Measurements from ENCODE around the gene UQCC5. TPM values are rescaled to one million over a fixed set of nuclear protein-coding genes. Genes with fewer than 3 reads are reported as not detected.

UQCC5 gene
- total and polyA plus RNA-seq, 4 donors: 3.3 to 39.9 (median 6.8) TPM

- Histone ChIP-seq H3K4me3 (ENCODE audit: low read depth in 1 of 3, low read length in 3 of 3) (no peak overlapping the region), H3K27ac (ENCODE audit: low read depth in 1 of 2, low read length in 2 of 2) (no peak overlapping the region), H3K36me3 (ENCODE audit: control insufficient read depth in 4 of 4, insufficient read depth in 3 of 4, low read depth in 1 of 4, low read length in 3 of 4) (no peaks in the 10 kb centered on the region), H3K9ac (ENCODE audit: low read depth in 1 of 2, low read length in 2 of 2) (no peak overlapping the region), H3K27me3 (ENCODE audit: control insufficient read depth in 4 of 4, insufficient read depth in 4 of 4, low read length in 3 of 4) (no peaks in the 10 kb centered on the region), H3K4me1 (ENCODE audit: control insufficient read depth in 4 of 4, insufficient read depth in 4 of 4, low read length in 3 of 4) (no peaks in the 10 kb centered on the region), H3K9me3 (ENCODE audit: control insufficient read depth in 4 of 4, low read length in 3 of 4) (no peaks in the 10 kb centered on the region)
- DNase-seq (ENCODE audit: low spot score): no peak
- TF ChIP-seq NR2F2 (IDR thresholded peaks at IDR 0.05) (no peak), JUND (IDR thresholded peaks at IDR 0.05) (no peak), MAX (IDR thresholded peaks at IDR 0.05) (no peak), CTCF (IDR thresholded peaks at IDR 0.05; ENCODE audit: low read depth, low read length, missing input control) (no peak), ATF3 (IDR thresholded peaks at IDR 0.05) (no peak), YY1 (IDR thresholded peaks at IDR 0.05) (no peak), ZBTB33 (IDR thresholded peaks at IDR 0.05) (no peak), FOXA1 (IDR thresholded peaks at IDR 0.05) (no peak), TAF1 (conservative IDR thresholded peaks at IDR 0.05) (no peak), HNF4G (IDR thresholded peaks at IDR 0.05) (no peak)
- WGBS: 86% methylated on average over 25 of the region's 25 CpGs
Observed at GRCh38 chr3:52517796-52518722, 18.3 kb upstream of the UQCC5 start.

- Histone ChIP-seq H3K9me3 (ENCODE audit: control insufficient read depth in 4 of 4, low read length in 3 of 4) (no peaks in the 10 kb centered on the region), H3K27me3 (ENCODE audit: control insufficient read depth in 4 of 4, insufficient read depth in 4 of 4, low read length in 3 of 4) (no peaks in the 10 kb centered on the region), H3K4me3 (ENCODE audit: low read depth in 1 of 3, low read length in 3 of 3) (no peak overlapping the region), H3K4me1 (ENCODE audit: control insufficient read depth in 4 of 4, insufficient read depth in 4 of 4, low read length in 3 of 4) (no peaks in the 10 kb centered on the region), H3K27ac (ENCODE audit: low read depth in 1 of 2, low read length in 2 of 2) (no peak overlapping the region), H3K36me3 (ENCODE audit: control insufficient read depth in 4 of 4, insufficient read depth in 3 of 4, low read depth in 1 of 4, low read length in 3 of 4) (no peaks in the 10 kb centered on the region), H3K9ac (ENCODE audit: low read depth in 1 of 2, low read length in 2 of 2) (no peak overlapping the region)
- no peak for DNase-seq (ENCODE audit: low spot score)
- 61% methylated on average over 50 of the region's 50 CpGs for WGBS
- TF ChIP-seq EGR1 (IDR thresholded peaks at IDR 0.05; ENCODE audit: low read depth in 2 of 2) (no peak), HNF4G (IDR thresholded peaks at IDR 0.05) (no peak), MAX (IDR thresholded peaks at IDR 0.05) (no peak), JUND (IDR thresholded peaks at IDR 0.05) (no peak), CTCF (IDR thresholded peaks at IDR 0.05; ENCODE audit: low read depth, low read length, missing input control) (no peak), HNF4A (conservative IDR thresholded peaks at IDR 0.05) (no peak), FOXA2 (IDR thresholded peaks at IDR 0.05) (no peak), GABPA (IDR thresholded peaks at IDR 0.05 in 1 of 2, conservative IDR thresholded peaks at IDR 0.05 in 1 of 2) (no peak), RXRA (IDR thresholded peaks at IDR 0.05) (no peak)
Observed at GRCh38 chr3:52518723-52519444, 17.5 kb upstream of the UQCC5 start.

Data from liver (tissue), 9 donors.